ACHN (cell line): ENCODE data around the gene ADPRS.

ENCODE experiments used
- DNase-seq: peaks from one replicate; pipeline ENCODE4 v3.0.0-alpha.2; 2015
- in situ Hi-C: cut with HindIII; loops from 2 replicates; pipeline ENCODE4 v1.10.0; 2017; ENCODE audit warnings: low sequenced_read_pairs, low pct_ligation_motif_present, low pct_unique_long_range_greater_than_20kb

Gene ADPRS

GRCh38 chr1:36142121-36142520, 53.4 kb downstream of the ADPRS start:
- no peak for DNase-seq
- in situ Hi-C loops: loop anchor here (25.0 kb wide), 1 partner anchor 145 kb away; no protein-coding TSS in a partner anchor

- no peak for DNase-seq
- in situ Hi-C loops: loop anchor here (25.0 kb wide), 1 partner anchor 144 kb away; no protein-coding TSS in a partner anchor
Observed at GRCh38 chr1:36143424-36143823, 54.7 kb downstream of the ADPRS start.
